C4-2B (cell line): ENCODE data around the gene BNC2.

Source experiments
- H3K27ac ChIP-seq: fragments of 450-650 bp; 2 replicates; pipeline ENCODE4 v1.5.1; 2017
- ZFX ChIP-seq: fragments of 450-650 bp; IDR thresholded peaks from 2 replicates; pipeline ENCODE4 v1.6.1; 2017
- TF ChIP-seq, protein P1 (sequence below): fragments of 450-650 bp; conservative IDR thresholded peaks from 2 replicates; pipeline ENCODE4 v1.5.1; 2017; ENCODE audit warnings: mild to moderate bottlenecking

Gene BNC2

GRCh38 chr9:16833296-16833835 lies 37.1 kb downstream of the BNC2 start:
- no peak for TF ChIP-seq ZFX
- TF ChIP-seq, protein P1, sequence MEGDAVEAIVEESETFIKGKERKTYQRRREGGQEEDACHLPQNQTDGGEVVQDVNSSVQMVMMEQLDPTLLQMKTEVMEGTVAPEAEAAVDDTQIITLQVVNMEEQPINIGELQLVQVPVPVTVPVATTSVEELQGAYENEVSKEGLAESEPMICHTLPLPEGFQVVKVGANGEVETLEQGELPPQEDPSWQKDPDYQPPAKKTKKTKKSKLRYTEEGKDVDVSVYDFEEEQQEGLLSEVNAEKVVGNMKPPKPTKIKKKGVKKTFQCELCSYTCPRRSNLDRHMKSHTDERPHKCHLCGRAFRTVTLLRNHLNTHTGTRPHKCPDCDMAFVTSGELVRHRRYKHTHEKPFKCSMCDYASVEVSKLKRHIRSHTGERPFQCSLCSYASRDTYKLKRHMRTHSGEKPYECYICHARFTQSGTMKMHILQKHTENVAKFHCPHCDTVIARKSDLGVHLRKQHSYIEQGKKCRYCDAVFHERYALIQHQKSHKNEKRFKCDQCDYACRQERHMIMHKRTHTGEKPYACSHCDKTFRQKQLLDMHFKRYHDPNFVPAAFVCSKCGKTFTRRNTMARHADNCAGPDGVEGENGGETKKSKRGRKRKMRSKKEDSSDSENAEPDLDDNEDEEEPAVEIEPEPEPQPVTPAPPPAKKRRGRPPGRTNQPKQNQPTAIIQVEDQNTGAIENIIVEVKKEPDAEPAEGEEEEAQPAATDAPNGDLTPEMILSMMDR, result no peak
- H3K27ac ChIP-seq, result no peak overlapping the region

GRCh38 chr9:16832101-16832500 lies 38.4 kb downstream of the BNC2 start:
- H3K27ac ChIP-seq, result no peak overlapping the region
- TF ChIP-seq, protein P1, result no peak
- no peak for TF ChIP-seq ZFX

DNA sequence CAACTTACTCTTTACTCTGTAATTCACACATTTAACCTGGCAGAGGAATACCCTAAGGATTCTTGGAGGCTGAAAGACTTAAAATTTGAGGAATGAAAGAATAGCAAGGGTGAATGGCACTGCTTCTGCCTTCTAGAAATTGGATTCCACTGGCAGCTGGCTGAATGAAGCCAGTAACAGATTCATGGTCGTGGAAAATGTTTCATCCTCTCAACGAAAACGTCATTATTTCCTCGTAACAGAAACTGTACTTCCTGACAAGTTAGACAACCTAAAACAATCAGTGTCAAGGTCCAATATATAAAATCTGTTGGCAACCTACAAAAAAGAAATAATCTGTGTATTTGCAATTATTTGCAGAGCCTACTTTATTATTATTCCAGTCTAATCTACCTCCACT lies 39.7 kb downstream of the BNC2 start:
- TF ChIP-seq, protein P1, result no peak
- no peak for TF ChIP-seq ZFX
- no peak overlapping the region for H3K27ac ChIP-seq

DNA sequence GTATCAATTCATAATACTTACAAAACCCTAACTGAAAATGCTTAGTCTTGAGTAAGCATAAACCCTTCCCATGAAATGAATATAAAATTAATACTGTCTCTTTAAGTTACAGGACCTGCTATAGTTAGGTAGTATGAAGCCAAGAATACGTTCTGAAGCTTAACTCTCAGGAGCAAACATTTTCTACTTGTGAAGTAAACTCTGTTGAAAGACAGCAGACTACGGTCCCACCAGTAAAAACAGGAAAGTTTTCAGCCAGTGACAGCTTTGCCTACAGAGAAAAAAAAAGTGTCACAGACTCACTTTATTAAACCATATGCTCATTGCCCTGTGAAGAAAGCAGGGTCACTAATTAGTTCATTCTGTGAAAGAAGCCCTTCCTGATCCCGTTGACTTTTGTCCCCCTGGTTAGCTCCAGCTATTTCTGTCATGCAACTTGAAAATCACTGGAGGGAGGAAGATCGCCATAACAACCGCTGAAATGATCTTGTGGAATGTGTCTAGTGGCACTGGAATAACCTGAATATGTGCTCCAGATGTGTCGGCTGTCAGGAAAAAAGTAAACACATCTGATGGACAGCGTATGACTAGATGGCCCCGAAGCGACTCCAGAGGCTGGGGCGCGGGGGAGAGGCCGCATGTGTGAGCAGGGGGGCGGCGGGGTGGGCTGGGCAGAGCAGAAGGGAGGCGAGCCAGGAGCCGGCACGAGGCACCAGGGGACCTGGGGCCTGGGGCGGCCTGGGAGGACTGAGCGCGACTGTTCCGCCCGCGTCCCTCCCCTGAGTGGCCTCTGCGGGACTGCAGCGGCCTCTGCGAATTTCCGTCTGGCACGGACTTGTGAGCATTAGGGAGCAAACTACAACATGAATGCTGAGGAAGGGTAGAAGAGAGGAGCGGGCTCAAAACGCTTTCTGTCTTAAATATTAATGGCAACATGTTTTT lies 41.9 kb downstream of the BNC2 start:
- H3K27ac ChIP-seq, result no peak overlapping the region
- TF ChIP-seq ZFX, result no peak
- TF ChIP-seq, protein P1, result no peak

GRCh38 chr9:16825971-16826625 lies 44.4 kb downstream of the BNC2 start:
- TF ChIP-seq, protein P1, result no peak
- no peak for TF ChIP-seq ZFX
- H3K27ac ChIP-seq, result no peak overlapping the region

GRCh38 chr9:16825331-16825725 lies 45.1 kb downstream of the BNC2 start:
- no peak overlapping the region for H3K27ac ChIP-seq
- no peak for TF ChIP-seq ZFX
- TF ChIP-seq, protein P1, result no peak
